GM18868 (cell line): Measurements from ENCODE around the gene PCDH11X.
"Not testable (repeated sequence)": the region's sequence is repeated elsewhere in the genome, so short reads cannot be mapped to it uniquely, and the experiment has no call there.

Experiments used
- ATAC-seq: cut with Tn5 transposase; IDR thresholded peaks from one replicate; pipeline ENCODE4 v1.9.1; 2021; ENCODE audit warnings: mild to moderate bottlenecking, moderate library complexity; ENCODE audit not compliant: unreplicated experiment

The PCDH11X gene, protein sequence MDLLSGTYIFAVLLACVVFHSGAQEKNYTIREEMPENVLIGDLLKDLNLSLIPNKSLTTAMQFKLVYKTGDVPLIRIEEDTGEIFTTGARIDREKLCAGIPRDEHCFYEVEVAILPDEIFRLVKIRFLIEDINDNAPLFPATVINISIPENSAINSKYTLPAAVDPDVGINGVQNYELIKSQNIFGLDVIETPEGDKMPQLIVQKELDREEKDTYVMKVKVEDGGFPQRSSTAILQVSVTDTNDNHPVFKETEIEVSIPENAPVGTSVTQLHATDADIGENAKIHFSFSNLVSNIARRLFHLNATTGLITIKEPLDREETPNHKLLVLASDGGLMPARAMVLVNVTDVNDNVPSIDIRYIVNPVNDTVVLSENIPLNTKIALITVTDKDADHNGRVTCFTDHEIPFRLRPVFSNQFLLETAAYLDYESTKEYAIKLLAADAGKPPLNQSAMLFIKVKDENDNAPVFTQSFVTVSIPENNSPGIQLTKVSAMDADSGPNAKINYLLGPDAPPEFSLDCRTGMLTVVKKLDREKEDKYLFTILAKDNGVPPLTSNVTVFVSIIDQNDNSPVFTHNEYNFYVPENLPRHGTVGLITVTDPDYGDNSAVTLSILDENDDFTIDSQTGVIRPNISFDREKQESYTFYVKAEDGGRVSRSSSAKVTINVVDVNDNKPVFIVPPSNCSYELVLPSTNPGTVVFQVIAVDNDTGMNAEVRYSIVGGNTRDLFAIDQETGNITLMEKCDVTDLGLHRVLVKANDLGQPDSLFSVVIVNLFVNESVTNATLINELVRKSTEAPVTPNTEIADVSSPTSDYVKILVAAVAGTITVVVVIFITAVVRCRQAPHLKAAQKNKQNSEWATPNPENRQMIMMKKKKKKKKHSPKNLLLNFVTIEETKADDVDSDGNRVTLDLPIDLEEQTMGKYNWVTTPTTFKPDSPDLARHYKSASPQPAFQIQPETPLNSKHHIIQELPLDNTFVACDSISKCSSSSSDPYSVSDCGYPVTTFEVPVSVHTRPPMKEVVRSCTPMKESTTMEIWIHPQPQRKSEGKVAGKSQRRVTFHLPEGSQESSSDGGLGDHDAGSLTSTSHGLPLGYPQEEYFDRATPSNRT (N-terminal part only)

DNA sequence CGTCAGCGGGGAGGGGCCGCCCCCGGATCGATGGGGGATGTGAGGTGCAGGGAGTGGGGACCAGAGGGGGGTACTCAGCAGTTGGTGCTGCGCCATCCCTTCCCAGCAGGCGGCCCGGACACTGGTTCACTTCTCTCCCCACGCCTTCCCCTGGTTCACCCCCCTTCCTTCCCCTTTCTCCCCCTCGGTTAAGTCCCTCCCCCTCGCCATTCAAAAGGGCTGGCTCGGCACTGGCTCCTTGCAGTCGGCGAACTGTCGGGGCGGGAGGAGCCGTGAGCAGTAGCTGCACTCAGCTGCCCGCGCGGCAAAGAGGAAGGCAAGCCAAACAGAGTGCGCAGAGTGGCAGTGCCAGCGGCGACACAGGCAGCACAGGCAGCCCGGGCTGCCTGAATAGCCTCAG, at the start of gene PCDH11X:
PCDH11X (plus strand) TSS at position 241 of the 400 bp plus-strand sequence. CDS start 56,130 bp downstream, outside the sequence.
- ATAC-seq = not testable (repeated sequence)

DNA sequence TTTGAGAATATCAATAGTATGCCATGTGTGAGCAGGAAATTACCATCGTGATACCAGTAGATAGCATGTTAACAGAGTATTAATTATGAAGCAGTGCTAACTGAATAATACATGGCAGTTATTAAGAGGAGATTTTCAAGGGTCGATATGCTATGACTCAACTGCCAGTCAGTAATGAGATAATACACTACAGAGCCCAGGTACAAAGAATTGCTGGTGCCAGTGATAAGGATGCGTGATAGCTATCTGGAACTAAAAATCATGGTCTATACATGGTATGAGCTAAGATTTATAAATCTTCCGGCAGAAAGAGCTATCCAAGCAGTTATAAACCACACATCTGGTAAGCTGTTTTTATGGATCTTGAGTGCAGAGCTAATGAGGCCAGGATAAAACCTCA, 31.7 kb upstream of the PCDH11X start:
- ATAC-seq = not testable (repeated sequence)

DNA sequence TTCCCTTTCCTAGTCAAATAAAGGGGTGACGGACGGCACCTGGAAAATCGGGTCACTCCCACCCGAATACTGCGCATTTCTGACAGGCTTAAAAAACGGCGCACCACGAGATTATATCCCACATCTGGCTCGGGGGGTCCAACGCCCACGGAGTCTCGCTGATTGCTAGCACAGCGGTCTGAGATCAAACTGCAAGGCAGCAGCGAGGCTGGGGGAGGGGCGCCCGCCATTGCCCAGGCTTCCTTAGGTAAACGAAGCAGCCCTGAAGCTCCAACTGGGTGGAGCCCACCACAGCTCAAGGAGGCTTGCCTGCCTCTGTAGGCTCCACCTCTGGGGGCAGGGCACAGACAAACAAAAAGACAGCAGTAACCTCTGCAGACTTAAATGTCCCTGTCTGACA, 26.2 kb upstream of the PCDH11X start:
- ATAC-seq = not testable (repeated sequence)

DNA sequence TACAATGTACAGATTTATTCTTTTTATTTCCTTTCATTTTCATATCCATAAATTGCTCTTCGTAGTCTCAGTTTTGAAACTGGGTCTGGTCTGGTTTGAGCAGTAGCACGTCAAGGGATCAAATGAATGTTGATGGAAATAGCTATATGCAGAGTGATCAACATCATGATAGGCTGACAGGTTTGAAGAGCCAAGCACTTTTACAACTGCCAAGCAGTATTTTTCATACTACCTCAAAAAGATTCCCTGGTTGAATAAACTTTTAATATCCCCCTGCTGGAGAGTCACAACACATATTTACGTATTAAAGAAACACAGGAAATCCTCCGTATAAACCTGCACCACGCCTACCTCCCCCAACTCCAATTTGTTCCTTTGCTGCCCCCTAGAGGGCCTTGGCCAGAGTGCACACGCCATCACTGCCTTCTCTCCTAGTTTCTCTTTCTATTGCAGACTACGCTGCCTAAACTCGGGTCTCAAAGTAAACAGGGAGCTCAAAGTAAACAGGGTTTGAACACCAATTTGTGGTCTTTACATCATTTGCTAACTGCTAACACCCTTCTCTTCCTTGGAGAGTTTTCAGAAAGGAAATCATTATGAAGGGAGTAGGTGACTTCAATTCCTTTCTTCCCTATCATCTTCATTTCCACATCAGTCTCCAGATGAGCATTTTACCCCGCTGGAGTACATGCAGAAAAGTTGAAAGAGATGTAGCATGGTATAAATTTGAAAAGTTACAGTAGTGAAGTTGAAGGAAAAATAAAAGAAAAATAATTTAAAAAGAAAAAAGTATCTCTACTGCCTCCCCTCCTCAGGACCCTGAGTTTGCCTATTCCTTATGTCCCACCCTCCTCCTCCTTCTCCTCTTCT, 8.3 kb upstream of the PCDH11X start:
- ATAC-seq = peak; percentile 100

DNA sequence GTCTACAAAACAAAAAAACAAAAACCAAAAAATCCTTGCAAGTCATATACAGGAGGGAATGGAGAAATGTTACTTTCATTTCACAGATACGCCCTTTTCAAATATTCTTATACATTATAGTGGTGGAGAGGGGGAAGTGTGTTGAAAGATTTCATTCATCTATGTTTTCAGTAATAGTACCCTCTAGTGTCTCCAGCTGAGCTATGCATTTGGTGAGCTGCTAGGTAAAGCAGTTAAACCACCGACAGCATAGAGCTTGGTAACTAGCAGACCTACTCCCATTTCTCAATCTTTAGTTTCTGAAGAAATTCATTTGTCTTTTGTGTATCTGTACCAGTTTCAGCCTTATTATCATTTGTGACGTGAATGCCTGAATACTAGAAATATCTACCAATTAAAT, 5.2 kb upstream of the PCDH11X start:
- ATAC-seq = not testable (repeated sequence)

DNA sequence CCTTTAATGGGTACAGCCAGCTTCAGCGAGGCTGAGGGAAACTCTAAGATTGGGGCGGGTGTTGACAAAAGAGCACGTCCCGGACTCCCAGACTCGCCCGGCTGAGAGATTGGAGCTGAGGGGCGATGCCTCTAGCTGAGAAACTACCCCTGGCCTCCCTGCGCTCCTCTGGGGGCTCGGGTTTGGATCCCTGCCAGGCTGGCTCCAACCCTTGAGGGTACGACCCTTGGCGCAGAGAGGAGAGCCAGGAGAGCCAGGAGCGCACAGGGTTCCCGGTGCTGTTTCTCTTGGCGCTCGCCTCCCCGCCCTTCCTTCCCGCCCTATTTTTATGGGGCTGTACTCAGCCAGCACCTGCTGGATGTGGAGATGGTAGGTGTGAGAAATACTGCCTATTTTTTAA, 833 bp downstream of the PCDH11X start:
- not testable (repeated sequence) for ATAC-seq

DNA sequence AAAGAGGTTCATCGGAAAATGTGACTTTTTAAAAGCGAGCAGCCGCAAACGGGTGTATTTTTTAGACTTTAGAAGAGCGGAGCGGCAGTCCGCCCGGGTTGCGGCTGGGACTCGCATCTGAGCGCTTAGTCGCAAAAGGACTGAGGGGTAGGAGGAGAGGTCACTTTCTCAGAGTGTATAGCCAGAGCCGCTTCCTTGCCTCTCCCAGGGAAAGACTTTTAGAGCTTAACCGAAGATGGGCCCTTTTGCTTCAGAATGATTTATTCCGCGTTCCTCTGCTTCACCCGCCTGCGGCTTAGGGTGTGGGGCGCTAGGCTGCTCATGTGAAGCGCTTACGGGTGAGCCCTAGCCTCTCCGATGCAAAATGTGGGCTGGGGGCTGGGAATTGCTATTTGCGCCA, 1.5 kb downstream of the PCDH11X start:
- ATAC-seq = not testable (repeated sequence)

DNA sequence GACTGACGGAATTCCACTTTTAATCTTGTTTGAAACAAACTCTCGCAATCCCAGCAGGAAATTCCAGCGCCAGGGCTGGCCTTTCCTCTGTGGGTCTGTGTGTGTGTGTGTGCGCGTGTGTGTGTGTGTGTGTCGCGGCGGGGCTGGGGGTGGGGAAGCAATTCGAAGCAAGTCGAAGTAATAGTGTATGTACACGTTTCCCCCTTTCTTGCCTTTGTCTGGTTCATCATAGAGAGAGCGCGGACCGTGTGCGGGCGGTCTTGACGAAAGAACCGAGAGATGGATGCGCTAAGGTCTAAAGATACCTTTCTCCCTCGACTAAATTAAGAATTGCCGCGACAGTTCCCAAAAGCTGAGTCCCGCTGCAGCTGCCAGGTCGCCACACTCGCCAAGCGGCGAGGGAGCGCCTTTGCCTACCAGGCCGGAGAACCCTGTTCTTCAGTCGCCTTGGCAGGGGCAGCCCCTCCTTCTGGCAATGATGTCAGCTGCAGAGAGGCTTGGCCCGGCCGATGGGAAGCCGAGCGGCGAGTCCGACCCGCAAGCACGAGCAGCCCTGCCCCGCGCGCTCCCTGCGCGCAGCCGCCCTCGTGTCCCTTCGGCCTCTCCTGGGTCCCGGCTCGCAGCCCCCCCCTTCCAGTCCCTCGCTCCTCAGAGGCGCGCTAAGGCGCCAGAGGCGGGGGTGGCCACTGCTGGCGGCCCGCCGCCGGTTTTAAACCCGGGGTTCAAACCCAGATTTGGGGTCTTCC, 2.6 kb downstream of the PCDH11X start:
- ATAC-seq = not testable (repeated sequence)

DNA sequence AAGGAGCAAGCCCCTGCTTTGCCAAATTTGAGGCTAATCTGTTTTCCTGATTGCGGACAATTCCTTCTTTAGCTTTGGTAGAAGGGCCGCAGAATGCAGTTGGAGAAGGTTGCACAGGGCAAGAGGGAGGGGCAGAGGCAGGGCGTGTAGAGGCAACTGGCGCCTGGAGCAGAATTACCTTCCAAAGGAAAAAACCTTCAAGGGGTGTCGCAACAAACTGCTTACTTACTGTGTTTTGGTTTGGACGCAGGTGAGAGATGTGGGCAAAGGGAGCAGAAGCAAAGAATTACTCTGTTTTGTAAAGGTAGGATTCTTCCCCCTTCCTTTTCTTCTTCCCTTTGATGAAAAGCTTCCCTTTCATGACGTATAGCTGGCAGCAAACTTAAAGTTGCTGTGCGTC, 3.6 kb downstream of the PCDH11X start:
- ATAC-seq = not testable (repeated sequence)

DNA sequence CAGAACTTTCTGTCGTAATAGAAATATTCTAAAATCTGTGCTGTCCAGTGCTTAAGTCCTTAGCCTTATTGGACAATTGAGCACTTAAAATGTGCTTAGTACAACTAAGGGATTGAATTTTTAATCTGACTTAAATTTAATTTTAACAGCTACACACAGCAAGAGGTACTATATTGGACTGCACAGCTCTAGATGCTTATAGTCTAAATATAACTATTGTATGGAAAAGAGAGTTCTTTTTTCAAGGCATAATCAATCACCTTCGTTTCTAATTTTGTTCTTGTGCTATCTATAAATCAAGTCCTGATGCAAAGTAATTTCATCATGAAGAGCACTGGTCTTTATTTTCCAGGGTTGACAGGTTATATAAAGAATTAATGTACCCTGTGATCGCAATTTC, 38.4 kb downstream of the PCDH11X start:
- ATAC-seq = not testable (repeated sequence)

DNA sequence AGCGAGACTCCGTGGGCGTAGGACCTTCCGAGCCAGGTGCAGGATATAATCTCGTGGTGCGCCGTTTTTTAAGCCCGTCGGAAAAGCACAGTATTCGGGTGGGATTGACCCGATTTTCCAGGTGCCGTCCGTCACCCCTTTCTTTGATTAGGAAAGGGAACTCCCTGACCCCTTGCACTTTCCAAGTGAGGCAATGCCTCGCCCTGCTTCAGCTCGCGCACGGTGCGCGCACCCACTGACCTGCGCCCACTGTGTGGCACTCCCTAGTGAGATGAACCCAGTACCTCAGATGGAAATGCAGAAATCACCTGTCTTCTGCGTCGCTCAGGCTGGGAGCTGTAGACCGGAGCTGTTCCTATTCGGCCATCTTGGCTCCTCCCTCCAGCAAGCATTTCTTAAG, 46.1 kb downstream of the PCDH11X start:
- not testable (repeated sequence) for ATAC-seq
